T1000 (cell line): ENCODE measurements around the gene MC1R.

ENCODE experiments used
- DNase-seq: peaks from one replicate; lab custom pipeline; 2025; ENCODE audit warnings: mixed read lengths; lab: John Stamatoyannopoulos, UW

The MC1R gene

DNA sequence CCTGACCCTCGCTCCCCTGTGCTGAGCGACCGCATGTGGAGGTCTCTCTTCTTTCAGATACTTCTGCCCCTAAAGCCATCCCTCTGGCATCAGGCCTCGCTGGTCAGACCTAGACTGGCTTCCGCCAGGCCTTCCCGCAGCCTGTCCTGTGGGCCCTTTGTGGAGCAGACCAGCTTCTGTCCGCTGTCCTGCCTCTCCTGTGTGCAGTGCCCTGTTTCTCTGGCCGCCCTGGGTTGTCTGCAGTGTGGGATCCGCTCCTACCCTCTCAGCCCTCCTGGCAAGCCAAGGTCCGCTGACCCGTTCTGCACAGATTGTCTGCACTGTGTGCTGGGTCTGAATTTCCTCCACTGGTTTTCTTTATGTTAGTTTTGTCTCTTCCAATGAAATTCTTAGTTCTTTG lies 21.5 kb upstream of the MC1R start:
- no peak for DNase-seq

DNA sequence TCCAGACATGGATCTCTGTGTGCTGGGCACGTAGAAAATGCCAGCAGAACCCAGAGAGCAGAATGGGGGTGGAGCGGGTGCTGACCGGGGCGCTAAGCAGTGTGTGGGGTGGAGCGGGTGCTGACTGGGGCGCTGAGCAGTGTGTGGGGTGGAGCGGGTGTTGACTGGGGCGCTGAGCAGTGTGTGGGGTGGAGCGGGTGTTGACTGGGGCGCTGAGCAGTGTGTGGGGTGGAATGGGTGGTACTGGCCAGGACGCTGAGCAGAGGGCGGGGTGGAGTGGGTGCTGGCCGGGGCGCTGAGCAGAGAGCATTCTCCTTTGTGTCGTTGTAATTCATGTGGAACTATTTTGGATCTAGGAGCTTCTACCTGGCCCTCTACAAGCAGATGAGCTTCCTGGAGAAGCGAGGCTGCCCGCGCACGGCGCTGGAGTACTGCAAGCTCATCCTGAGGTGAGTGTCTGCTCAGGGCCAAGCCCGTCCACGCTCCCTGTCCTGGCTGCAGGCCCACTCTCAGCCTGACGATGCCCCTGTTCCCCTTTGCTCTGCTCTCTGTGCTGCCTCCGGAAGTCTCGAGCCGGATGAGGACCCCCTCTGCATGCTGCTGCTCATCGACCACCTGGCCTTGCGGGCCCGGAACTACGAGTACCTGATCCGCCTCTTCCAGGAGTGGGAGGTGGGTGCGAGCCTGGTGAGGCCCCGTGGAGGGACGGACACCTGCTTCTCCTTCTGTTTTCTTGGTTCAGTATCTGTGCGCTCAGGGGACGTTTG lies 20.3 kb upstream of the MC1R start:
- DNase-seq: no peak

DNA sequence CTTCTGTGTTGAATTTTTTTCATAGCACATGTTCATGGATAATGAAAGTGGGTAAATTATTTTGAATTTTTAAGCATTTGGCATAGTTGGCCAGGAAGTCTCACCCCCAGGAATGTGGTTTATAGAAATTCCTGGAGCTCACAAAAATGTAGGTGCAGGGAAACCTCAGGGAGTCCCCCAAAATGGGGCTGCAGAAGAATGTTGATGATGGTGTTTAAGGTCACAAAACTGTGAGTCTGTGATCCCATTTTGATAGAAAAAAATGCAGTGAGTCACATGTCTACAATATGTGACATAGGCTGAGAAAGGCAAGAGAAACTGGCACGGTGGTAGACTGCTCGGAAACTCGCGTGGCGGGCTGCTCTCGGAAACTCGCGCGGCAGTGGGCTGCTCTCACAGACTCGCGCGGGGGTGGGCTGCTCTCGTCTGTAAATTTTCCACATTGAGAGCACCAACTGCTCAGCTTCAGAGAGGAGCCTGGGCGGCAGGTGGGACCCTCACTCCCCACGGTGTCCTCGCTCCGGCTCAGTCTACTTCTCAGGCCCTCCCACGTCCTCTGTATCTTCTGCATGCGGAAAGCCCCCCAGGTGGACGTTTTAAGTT lies 18.7 kb upstream of the MC1R start:
- no peak for DNase-seq

DNA sequence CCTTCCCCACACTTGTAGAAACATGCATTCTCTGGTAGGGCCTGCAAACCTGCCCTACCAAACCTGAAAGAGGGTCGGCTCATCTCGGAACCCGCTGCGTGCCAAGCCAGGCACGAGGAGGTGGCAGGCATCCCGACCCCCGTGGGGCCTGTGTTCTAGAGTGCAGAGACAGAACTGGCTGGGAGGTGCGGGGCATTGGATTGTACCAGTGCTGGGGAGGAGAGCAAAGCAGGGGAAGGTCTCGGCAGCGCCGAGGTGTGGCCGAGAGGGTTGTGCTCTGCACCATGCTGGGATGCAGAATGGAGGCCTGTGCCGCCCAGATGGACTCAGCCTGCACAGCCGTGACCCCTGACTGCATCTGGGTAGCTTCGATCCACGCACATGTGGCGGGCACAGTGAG lies 17.8 kb upstream of the MC1R start:
- no peak for DNase-seq

DNA sequence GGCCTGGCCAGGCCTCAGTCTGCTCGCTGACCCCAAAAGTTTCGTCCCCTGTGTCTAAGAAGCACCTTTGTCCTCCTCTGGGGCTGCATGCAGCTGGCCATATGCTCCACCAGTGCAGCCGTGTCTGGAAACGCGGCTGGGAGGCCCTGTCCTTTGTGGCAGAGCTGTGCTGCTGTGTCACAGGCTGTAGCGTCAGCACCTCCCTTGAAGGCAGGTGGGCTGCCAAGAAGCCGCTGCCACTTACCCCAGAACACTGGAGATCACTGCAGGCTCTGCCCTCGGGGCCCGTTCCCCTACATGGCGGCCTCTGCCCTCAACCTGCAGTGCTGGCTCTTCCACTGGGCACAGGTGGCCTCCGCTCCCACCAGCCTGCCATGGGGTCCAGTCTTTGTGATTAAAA lies 15.7 kb upstream of the MC1R start:
- DNase-seq: no peak

DNA sequence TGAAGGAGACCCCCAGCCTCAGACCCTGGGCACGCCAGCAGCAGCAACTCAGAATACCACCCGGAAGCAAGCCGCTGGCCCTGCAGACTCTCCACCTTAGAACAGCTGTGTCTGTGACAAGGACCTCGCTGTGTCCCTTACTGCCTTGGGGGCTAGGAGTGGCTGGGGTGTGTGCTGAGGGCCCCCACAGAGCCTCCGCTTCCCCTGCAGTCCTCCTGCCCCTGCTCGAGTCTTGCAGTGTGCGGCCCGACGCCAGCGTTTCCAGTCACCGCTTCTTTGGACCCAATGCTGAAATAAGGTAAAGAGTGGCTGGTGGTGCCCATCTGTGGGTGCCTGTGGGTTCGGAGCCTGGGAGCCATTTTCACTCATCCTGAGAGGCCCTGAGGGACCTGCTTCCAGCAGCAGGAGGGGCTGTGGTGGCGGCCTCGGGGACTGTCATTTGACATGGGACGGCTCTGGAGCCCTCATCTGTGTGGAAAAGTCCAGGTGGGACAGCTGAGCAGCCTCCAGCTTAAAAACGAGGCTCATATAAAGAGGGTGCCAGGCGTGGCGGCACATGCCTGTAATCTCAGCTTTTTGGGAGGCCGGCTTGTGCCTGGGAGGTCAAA lies 14.7 kb upstream of the MC1R start:
- DNase-seq: no peak

DNA sequence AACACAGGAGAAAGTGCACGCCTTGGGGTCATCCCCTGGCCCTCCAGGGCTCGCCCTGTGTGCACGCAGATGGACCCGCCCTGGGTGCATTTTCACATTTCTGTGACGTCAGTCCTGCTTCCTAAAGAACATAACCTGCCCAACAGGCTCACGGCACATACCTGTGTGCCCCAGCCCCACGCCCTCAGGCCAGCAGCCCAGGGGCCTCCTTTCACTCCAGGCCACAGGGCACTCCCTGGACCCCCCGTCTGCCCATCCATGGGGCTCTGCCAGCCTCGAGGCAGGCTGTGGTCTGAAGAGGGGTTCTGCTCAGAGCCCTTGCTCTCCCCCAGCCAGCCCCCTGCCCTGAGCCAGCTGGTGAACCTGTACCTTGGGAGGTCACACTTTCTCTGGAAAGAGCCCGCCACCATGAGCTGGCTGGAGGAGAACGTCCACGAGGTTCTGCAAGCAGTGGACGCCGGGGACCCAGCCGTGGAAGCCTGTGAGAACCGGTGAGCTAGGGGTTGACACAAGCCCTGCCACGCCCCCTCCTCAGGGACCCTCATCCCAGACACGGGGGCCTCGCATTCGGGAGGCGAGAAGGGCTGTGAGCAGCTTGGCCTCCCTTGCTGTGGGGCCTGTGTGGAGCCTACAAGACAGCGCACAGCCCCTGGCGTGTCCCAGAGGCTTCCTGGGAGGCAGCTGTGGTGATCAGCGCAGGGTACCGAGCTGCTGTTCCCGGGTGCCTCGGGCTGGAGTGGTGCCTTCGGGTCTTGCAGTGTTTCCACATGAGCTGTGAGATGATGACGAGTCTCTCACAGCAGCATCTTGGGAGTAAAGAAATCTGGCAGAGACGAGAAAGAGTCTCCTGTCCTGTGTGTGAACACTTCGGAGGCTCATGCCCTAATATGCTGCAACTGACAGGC lies 13.8 kb upstream of the MC1R start:
- DNase-seq: no peak

DNA sequence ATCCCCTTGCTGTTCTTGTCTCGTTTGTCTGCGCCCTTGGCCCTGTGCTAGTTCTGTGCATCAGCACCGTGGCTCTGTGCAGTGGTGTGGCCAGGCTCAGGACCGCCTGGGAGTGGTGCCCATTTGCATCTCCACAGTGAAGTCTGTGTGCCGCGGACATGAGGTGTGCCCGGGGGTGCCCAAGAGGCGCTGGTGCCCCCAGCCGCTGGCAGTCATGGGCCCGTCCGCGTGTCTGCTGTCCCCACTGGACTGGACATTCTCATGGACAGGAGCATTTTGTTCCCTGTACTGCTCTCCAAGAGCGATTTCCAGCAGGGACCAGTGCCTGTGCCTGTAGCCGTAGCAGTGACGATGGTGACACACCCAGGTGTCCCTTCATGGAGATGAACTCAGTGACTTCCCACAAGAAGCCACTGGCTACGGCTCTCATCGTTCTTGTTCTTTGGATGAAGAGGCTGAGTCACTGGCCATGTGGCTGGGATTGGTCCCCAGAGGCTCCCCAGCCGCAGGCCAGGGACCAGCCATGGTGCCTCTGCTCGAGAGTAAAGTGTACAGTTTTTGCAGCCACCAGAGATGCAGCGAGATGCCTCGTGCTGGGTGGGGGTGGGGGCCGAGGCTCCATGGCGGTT lies 13.0 kb upstream of the MC1R start:
- DNase-seq: peak; percentile 52

DNA sequence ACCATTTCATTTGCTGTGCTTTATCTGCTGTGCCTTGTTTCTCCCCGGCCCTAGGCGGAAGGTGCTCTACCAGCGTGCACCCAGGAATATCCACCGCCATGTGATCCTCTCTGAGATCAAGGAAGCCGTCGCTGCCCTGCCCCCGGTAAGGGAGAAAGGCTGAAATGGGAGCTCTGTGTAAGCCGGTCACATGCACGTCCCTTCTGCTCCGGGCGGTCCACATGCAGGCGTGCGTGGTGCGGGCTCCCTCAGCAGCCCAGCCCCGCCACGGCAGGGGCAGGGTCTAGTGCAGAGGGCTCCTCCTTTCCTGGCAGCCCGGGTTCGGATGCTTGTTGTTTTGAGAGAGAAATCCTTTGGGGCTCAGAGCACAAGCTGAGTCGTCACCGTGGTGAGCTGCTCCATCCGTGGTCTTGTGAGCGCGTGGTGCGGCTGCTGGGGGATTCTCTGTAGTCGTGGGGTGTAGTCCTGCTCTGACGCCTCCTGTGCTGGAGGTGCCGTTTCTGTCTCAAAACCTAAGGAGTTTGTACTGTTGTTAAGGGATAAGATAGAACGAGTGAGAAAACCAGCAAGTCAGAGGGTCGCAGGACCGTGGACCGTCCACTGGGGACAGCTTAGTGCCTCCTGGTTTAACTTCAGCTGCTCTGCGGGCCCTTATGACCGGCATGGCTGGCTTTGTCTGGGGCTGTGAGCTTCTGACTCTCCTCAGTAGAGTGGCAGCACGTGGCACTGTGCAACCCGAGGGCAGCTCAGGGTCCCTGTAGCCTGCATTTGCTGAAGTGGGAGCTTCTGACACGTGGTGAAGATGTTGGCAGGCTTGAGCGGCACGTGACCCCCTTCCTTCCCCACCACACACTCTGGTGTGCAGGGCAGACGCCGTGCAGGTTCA lies 12.3 kb upstream of the MC1R start:
- DNase-seq: no peak

DNA sequence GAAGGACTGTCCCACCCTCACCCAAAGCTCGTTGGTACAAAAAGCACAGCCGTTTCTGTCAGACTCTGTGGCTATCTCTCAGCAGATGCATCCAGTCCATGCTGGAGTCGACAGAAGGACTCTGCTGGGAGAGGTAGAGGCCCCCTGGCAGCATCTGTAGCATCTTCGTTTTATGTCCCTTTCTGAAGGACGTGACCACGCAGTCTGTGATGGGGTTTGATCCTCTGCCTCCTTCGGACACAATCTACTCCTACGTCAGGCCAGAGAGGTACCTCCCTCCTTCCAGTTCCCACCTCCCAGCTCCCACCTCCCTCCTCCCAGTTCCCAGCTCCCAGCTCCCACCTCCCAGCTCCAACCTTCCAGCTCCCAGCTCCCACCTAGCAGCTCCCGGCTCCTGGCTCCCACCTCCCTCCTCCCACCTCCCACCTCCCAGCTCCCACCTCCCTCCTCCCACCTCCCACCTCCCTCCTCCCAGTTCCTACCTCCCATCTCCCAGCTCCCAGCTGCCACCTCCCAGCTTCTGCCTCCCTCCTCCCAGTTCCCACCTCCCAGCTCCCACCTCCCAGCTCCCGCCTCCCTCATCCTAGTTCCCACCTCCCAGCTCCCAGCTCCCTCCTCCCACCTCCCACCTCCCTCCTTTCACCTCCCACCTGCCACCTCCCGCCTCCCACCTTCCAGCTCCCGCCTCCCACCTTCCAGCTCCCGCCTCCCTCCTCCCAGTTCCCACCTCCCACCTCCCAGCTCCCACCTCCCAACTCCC lies 11.4 kb upstream of the MC1R start:
- no peak for DNase-seq

DNA sequence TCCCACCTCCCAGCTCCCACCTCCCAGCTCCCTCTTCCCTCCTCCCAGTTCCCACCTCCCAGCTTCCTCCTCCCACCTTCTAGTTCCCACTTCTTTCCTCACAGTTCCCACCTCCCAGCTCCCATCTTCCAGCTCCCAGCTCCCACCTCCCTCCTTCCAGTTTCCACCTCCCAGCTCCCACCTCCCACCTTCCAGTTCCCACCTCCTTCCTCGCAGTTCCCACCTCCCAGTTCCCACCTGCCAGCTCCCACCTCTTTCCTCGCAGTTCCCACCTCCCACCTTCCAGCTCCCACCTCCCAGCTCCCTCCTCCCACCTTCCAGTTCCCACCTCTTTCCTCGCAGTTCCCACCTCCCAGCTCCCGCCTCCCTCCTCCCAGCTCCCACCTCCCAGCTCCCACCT lies 10.4 kb upstream of the MC1R start:
- no peak for DNase-seq

DNA sequence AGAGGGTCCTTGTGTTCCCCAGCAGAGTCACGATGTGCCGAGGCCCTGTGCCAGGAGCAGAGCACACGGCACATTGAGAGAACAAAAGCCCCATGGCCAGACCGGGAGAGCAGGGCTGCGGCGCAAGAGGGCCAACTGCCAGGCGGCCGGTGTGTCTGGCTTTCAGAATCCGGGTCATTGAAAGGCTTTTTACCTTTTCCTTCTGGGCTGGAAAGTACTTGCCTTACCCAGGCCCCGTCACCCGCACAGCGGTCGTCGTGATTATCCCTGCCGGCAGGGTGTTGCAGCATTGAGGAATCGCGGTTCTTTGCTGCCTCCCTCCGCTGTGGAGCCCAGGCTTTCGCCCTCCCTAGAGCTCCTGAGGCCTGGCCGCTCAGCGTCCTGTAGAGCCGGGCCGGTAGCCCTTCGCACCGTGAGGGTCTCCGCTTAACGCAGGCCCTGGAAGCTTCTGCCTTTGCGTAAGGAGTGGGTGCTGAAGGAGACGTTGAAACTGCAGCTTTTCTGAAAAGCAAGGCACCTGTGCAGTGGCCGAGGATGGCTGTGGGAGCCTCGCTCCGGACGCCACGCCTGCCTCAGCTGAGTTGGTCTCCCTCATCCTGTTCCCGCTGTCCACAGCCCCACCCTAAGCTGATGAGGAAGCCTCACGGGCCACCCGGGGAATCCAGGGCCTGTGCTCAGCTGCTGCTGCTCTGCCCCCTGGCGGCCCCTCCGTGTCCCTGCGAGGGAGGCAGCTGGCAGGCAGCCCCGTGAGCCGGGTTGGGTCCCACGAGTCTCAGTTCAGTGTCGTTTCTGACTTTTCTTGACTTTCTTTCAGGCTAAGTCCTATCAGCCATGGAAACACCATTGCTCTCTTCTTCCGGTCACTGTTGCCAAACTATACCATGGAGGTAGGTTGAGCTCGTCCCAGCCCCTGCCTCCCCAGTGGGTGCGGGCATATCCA lies 8.6 kb upstream of the MC1R start:
- DNase-seq: peak; percentile 47

DNA sequence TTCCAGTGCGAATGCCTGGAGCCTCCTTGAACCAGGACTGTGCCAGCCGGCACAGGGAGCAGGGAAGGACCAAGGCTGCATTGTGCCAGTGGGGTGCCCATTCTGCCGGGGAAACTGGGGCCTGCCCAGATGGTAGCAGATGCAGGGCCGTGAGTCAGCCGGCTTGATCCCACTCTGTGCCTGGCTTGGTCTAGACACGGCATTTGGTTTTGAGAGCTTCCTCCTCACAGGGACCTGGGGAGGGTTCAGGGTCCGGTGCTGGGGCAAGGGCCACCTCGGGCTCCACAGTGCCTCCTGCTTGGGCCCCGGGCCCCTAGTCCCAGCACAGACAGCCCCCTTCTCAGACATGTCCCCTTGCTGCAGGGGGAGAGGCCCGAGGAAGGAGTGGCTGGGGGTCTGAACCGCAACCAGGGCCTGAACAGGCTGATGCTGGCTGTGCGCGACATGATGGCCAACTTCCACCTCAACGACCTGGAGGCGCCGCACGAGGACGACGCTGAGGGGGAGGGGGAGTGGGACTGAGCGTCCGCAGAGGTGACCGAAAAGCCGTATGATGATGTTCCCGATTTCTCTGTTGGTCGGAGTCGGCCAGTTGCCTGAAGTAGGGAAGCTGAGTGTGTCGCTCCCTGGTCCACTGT lies 7.8 kb upstream of the MC1R start:
- no peak for DNase-seq

DNA sequence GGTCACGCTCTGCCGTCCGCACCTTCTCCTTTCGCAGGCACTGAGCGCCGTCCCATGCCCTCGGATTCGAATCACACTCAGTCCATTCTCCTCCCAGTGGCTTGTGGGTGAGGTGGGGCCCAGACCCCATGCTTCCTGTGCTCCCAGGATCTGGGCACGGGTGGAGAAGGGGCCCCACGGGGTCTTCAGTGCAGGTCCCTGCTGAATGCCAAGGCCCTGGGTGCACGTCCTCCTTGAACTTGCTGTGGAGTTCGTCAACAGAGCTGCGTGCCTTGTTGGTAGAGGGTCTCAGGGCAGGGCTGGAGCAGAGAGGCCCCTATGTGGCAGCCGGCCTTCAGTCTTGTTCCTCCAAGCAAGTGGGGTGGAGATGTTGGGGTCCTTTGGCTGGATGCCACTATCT lies 7.3 kb upstream of the MC1R start:
- no peak for DNase-seq

DNA sequence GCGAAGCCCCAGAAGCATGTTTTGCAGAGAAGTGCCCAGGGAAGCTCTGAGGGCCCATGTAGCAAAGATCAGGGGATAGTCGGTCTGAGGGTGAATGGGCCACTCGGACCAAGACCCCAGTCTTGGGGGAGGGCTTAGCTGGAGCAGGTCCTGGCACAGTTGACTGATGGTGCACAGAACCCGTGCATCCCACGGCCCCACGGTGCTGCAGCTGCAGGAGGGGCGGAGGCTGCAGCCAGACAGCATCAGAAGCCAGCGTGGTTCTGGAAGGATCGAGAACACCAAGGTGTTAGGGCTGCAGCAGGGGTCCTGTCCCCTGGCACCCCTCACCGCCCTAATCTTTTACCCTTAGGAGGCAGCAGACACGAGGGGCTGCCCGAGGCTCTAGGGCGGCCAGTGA lies 6.5 kb upstream of the MC1R start:
- no peak for DNase-seq

DNA sequence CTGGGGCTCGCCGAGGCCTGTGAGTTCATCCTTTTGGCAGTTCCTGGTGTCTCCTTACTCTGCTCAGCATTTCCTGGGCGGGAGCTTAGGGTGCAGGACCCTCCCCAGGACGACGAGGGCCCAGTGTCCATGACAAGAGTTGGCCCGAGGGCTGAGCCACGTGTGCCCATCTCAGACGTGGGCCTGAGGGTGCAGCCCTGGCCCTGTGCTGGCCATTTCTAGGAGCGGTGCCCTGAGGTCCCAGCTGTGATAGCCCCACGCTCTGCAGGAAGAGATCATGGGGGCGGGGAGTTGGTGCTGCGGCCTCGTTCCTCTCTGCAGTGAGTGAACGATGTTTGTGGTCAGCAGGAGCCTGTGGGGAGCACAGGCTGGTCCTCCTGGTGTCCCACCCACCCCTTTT lies 6.0 kb upstream of the MC1R start:
- no peak for DNase-seq

DNA sequence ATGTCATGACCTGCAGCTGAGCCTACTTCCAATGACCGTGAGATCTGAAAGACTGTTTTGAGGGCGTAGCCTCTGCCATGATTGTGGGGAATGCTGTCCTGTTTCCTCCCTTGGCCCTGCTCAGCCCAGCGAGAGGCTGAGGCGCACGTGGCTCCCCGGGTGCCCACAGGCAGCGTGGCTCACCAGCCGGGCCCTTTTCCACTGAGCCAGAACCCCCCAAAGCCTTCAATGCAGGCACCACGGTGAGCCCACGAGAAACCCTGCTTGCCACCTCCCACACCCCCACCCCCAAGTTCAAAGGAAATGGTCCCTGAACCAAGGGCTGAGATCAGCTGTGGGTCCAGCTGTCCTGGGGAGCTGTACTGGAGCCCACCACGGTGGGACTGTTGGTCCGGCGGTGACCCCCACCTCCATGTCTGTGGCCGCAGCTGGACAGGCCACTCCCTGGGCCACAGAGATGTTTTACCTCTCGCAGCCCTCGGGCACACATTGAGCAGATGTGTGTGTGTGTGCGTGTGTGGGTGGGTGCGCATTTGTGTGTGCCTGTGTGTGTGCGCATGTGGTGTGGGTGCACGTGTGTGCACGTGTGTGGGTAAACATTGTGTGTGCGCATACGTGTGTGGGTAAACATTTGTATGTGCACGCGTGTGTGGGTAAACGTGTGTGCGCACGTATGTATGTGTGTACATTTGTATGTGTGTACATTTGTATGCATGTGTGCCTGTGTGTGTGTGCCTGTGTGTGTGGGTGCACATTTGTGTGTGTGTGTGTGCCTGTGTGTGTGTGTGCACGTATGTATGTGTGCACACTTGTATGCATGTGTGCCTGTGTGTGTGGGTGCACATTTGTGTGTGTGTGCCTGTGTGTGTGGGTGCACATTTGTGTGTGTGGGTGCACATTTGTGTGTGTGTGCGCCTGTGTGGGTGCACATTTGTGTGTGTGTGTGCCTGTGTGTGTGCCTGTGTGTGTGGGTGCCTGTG lies 5.0 kb upstream of the MC1R start:
- no peak for DNase-seq
